Measurements from ENCODE around the gene PSME3.

- TF ChIP-seq CTCF (IDR thresholded peaks at IDR 0.05) (no peak), POLR2A (IDR thresholded peaks at IDR 0.05) (no peak)
Measured at GRCh38 chr17:42877037-42877436, 43.8 kb downstream of the PSME3 start.

Measured in heart left ventricle (tissue), 13 donors.